Measurements from ENCODE around the gene RAF1.

GRCh38 chr3:12536423-12536822 is 127.5 kb downstream of the RAF1 start:
- TF ChIP-seq CTCF (IDR thresholded peaks at IDR 0.05) (peak in 3 of 7 experiments; percentile 22 to 49 (median 47)), POLR2A (IDR thresholded peaks at IDR 0.05) (no peak), EP300 (IDR thresholded peaks at IDR 0.05) (no peak)

All from stomach (tissue), 4 donors.